GM12878 (cell line): ENCODE measurements around the gene ENPP6. TPM values are rescaled to one million over a fixed set of nuclear protein-coding genes. Genes with fewer than 3 reads are reported as not detected.

ENCODE experiments used
- ATAC-seq: fragments of 200-7000 bp; cut with Tn5 transposase; 3 replicates; pipeline ENCODE4 v1.9.1; 2020; ENCODE audit warnings: mild to moderate bottlenecking, moderate library complexity
- BruUV-seq: library from RNA; stranded (reverse); fragments of 400-500 nt; replicated peaks from 2 replicates; lab custom pipeline; 2021; lab: Mats Ljungman, UMichigan
- CTCF ChIA-PET: fragments of 300-600 bp; sonication (Branson Sonifier 250); formaldehyde crosslinking; extraction: SDS; loops from one replicate; lab custom pipeline; 2021; ENCODE audit warnings: inconsistent platforms; lab: Yijun Ruan, JAX
- POLR2A ChIA-PET: fragments of 350-600 bp; formaldehyde crosslinking; extraction: SDS; loops from one replicate; lab custom pipeline; 2021; ENCODE audit warnings: inconsistent platforms; lab: Charles Lee
- RAD21 ChIA-PET: fragments of 300-600 bp; sonication (Branson Sonifier 250); formaldehyde crosslinking; loops from one replicate; lab custom pipeline; 2023; ENCODE audit warnings: antibody characterized with exemption; ENCODE audit not compliant: unreplicated experiment; lab: Charles Lee
- SMC1A ChIA-PET: fragments of 300-600 bp; sonication (Branson Sonifier 250); formaldehyde crosslinking; loops from one replicate; lab custom pipeline; 2023; ENCODE audit not compliant: unreplicated experiment, uncharacterized antibody; lab: Charles Lee
- DNase-seq: peaks from one replicate; pipeline ENCODE4 v3.0.0-alpha.2; 2011; ENCODE audit warnings: low read depth, low spot score
- FAIRE-seq: peaks from 3 replicates; lab custom pipeline; 2011; peaks lifted over from hg19 to GRCh38; lab: Jason Lieb, UNC
- H2AFZ ChIP-seq: 2 replicates; pipeline ENCODE4 v1.6.0; 2011; ENCODE audit warnings: low read depth, low read length, control low read depth; ENCODE audit not compliant: control insufficient read depth
- H3K27ac ChIP-seq: 2 replicates; pipeline ENCODE4 v1.5.1; 2011; ENCODE audit warnings: control low read depth; ENCODE audit not compliant: control insufficient read depth, insufficient read depth
- H3K27me3 ChIP-seq, 2 experiments: replicated peaks in 1 of 2; 2 replicates each; pipeline versions ENCODE4 v1.6.0 to v1.6.1; 2011; ENCODE audit warnings: low read length in 1 of 2; ENCODE audit not compliant: control insufficient read depth in 2 of 2, insufficient read depth in 2 of 2
- H3K36me3 ChIP-seq, 2 experiments: 2 replicates each; pipeline ENCODE4 v1.5.1; 2011; ENCODE audit warnings: low read length in 1 of 2; ENCODE audit not compliant: control insufficient read depth in 2 of 2, insufficient read depth in 2 of 2
- H3K4me1 ChIP-seq: 2 replicates; pipeline ENCODE4 v1.6.1; 2011; ENCODE audit warnings: mild to moderate bottlenecking, low read length, moderate library complexity, mixed read lengths; ENCODE audit not compliant: control insufficient read depth, insufficient read depth
- H3K4me2 ChIP-seq: 2 replicates; pipeline ENCODE4 v1.6.0; 2011; ENCODE audit warnings: control low read depth; ENCODE audit not compliant: control insufficient read depth, insufficient read depth
- H3K4me3 ChIP-seq: fragments of 200-600 bp; sonication (generic); 2 replicates; pipeline ENCODE4 v1.5.1; 2016
- H3K79me2 ChIP-seq: 2 replicates; pipeline ENCODE4 v1.6.0; 2011; ENCODE audit warnings: low read length; ENCODE audit not compliant: control insufficient read depth, insufficient read depth
- H3K9ac ChIP-seq: 2 replicates; pipeline ENCODE4 v1.8.0; 2011; ENCODE audit warnings: low read length, control low read depth, mixed read lengths; ENCODE audit not compliant: control insufficient read depth, insufficient read depth
- H3K9me3 ChIP-seq: replicated peaks from 3 replicates; pipeline ENCODE4 v1.5.1; 2011; ENCODE audit warnings: mild to moderate bottlenecking, low read length; ENCODE audit not compliant: control insufficient read depth, insufficient read depth
- H4K20me1 ChIP-seq: 2 replicates; pipeline ENCODE4 v1.6.0; 2011; ENCODE audit not compliant: control insufficient read depth, insufficient read depth
- CBFB ChIP-seq: IDR thresholded peaks from 2 replicates; pipeline ENCODE4 v1.6.1; 2016; ENCODE audit warnings: antibody characterized with exemption, low read depth
- CBX5 ChIP-seq: sonication (generic); IDR thresholded peaks from 2 replicates; pipeline ENCODE4 v1.6.1; 2016; ENCODE audit warnings: low read depth, moderate library complexity, mild to moderate bottlenecking, inconsistent platforms
- EGR1 ChIP-seq, 2 experiments: IDR thresholded peaks; 1 replicate in 1 of 2; 2 replicates in 1 of 2; pipeline ENCODE4 v1.6.1; 2011 to 2012; ENCODE audit warnings: low read depth in 2 of 2, low read length in 2 of 2, borderline replicate concordance in 1 of 2, mild to moderate bottlenecking in 1 of 2, moderate library complexity in 1 of 2
- EP300 ChIP-seq, 2 experiments: fragments of 150-350 bp in 1 of 2; IDR thresholded peaks; 2 replicates each; pipeline ENCODE4 v1.6.1; 2011 to 2012; ENCODE audit warnings: low read depth in 2 of 2, low read length in 2 of 2, borderline replicate concordance in 1 of 2, improper control_type of control experiment in 1 of 2, inconsistent platforms in 1 of 2; ENCODE audit not compliant: control insufficient read depth in 1 of 2
- FOXK2 ChIP-seq: fragments of 450-650 bp; IDR thresholded peaks from 2 replicates; pipeline ENCODE4 v1.6.1; 2017; ENCODE audit warnings: mild to moderate bottlenecking, moderate library complexity
- HDGF ChIP-seq: fragments of 450-650 bp; IDR thresholded peaks from 2 replicates; pipeline ENCODE4 v1.6.1; 2016; ENCODE audit warnings: antibody characterized with exemption
- KLF5 ChIP-seq: fragments of 450-650 bp; IDR thresholded peaks from 2 replicates; pipeline ENCODE4 v1.6.1; 2014; ENCODE audit warnings: mild to moderate bottlenecking; ENCODE audit not compliant: partially characterized antibody
- MEF2B ChIP-seq: fragments of 450-650 bp; IDR thresholded peaks from 2 replicates; pipeline ENCODE4 v1.6.1; 2018; ENCODE audit warnings: mild to moderate bottlenecking, moderate library complexity; ENCODE audit not compliant: partially characterized antibody, poor library complexity, severe bottlenecking
- POLR2AphosphoS2 ChIP-seq: IDR thresholded peaks from 2 replicates; pipeline ENCODE4 v1.6.1; 2011; ENCODE audit warnings: low read depth, mild to moderate bottlenecking, low read length, improper control_type of control experiment, moderate library complexity
- RCOR1 ChIP-seq: conservative IDR thresholded peaks from 2 replicates; pipeline ENCODE4 v1.6.1; 2012; ENCODE audit warnings: low read depth, low read length, improper control_type of control experiment
- YBX1 ChIP-seq: fragments of 450-650 bp; IDR thresholded peaks from 2 replicates; pipeline ENCODE4 v1.6.1; 2016; ENCODE audit warnings: antibody characterized with exemption
- YY1 ChIP-seq: IDR thresholded peaks from 2 replicates; pipeline ENCODE4 v1.6.1; 2011; ENCODE audit warnings: low read depth, mild to moderate bottlenecking, low read length
- WGBS: methylation state at CpG from one replicate; pipeline ENCODE4 v1.1.6; 2016; ENCODE audit warnings: low lambda C conversion rate; ENCODE audit not compliant: insufficient replicate concordance, insufficient coverage; ENCODE audit errors: missing lambda C conversion rate; 5-methylcytosine and 5-hydroxymethylcytosine counted together
- in situ Hi-C: fragments of 300-500 bp; cut with MboI; formaldehyde crosslinking; loops from 9 replicates; pipeline ENCODE4 v1.14.3; 2018; ENCODE audit warnings: mixed read lengths
- intact Hi-C: fragments of 100-400 bp; cut with micrococcal nuclease; formaldehyde crosslinking; loops from one replicate; pipeline ENCODE4 v1.14.2; 2022; ENCODE audit not compliant: unreplicated experiment
- polyA plus RNA-seq, 11 experiments: library from polyadenylated mRNA; depleted of rRNA in 4 of 11; unstranded in 6 of 11; stranded (reverse) in 5 of 11; fragments of >200 nt; fragmentation: Nextera tagmentation in 4 of 11; fragmentation: Illumina TruSeq in 1 of 11; extraction: Ambion mirVana in 4 of 11; extraction: Trizol in 1 of 11; gene quantifications; 1 replicate in 1 of 11; 2 replicates in 10 of 11; pipeline versions ENCODE4 v1.2.1 to v1.2.3, GENCODE V29; 2011 to 2016; ENCODE audit warnings: inconsistent platforms in 2 of 11, missing spikeins in 2 of 11, low read depth in 1 of 11
- total RNA-seq, 4 experiments: library from RNA; depleted of rRNA in 3 of 4; stranded (reverse); fragments of >200 nt in 3 of 4; fragmentation: Illumina TruSeq in 1 of 4; extraction: Trizol in 1 of 4; gene quantifications; 2 replicates each; pipeline versions ENCODE4 v1.2.1 to v1.2.3, GENCODE V29; 2013 to 2021
- TF ChIP-seq, protein P1 (sequence below): IDR thresholded peaks from 2 replicates; pipeline ENCODE4 v1.6.1; 2011; ENCODE audit warnings: low read depth, low read length, improper control_type of control experiment, borderline replicate concordance
- TF ChIP-seq, protein P2 (sequence below): fragments of 450-650 bp; IDR thresholded peaks from 2 replicates; pipeline ENCODE4 v1.6.1; 2016; ENCODE audit warnings: mild to moderate bottlenecking
- TF ChIP-seq, protein P3 (sequence below): fragments of 150-350 bp; IDR thresholded peaks from 2 replicates; pipeline ENCODE4 v1.6.1; 2016; ENCODE audit warnings: low read depth, low read length
- TF ChIP-seq, protein P4 (sequence below): IDR thresholded peaks from 2 replicates; pipeline ENCODE4 v1.6.1; 2012; ENCODE audit warnings: low read length, inconsistent platforms

ENPP6 gene
- total and polyA plus RNA-seq, 10 of the 15 experiments (the other 5 are each of a cell fraction or from before 2014, with no cell fraction given) = 0.04 to 1.0 (median 0.44) TPM; not detected in 1

DNA sequence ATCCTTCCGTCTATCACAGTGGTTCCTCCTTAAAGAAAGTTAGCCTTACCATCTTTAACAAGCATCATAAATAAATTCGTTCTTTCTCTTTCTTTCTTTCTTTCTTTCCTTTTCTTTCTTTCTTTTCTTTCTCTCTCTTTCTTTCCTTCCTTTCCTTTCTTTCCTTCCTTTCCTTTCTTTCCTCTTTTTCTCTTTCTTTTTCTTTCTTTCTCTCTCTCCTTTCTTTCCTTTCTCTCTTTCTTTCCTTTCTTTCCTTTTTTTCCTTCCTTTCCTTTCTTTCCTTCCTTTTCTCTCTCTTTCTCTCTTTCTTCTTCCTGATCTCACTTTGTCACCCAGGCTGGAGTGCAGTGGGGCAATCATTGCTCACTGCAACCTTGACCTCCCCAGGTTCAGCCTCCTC, 60.4 kb downstream of the ENPP6 start:
- Histone ChIP-seq H3K9me3 (no peaks in the 10 kb centered on the region), H3K4me2 (no peak overlapping the region), H3K79me2 (no peaks in the 10 kb centered on the region), H3K36me3 (no peaks in the 10 kb centered on the region), H4K20me1 (no peaks in the 10 kb centered on the region), H3K4me3 (no peak overlapping the region), H2AFZ (no peak overlapping the region), H3K27ac (no peak overlapping the region), H3K4me1 (no peaks in the 10 kb centered on the region), H3K27me3 (0 out of 4 replicates have a peak, but pooled peaks cover 0 to 2% of the 10 kb centered on the region in 2 experiments), H3K9ac (no peak overlapping the region)
- no peak for FAIRE-seq
- intact Hi-C loops (no loop called here), in situ Hi-C loops (no loop called here)
- 41% methylated on average over 2 of the region's 2 CpGs for WGBS
- ATAC-seq = no peak
- RAD21 ChIA-PET = no interaction called here
- SMC1A ChIA-PET = no interaction called here
- no peak for DNase-seq
- POLR2A ChIA-PET = no interaction called here
- CTCF ChIA-PET = no interaction called here
- no TSS peak for BruUV-seq
- TF ChIP-seq YY1 = no peak
- TF ChIP-seq CBFB = no peak
- TF ChIP-seq, protein P1, sequence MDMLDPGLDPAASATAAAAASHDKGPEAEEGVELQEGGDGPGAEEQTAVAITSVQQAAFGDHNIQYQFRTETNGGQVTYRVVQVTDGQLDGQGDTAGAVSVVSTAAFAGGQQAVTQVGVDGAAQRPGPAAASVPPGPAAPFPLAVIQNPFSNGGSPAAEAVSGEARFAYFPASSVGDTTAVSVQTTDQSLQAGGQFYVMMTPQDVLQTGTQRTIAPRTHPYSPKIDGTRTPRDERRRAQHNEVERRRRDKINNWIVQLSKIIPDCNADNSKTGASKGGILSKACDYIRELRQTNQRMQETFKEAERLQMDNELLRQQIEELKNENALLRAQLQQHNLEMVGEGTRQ = no peak
- no peak for TF ChIP-seq EP300 (IDR thresholded peaks at IDR 0.05; ENCODE audit: borderline replicate concordance in 1 of 2, control insufficient read depth in 1 of 2, low read depth in 2 of 2, low read length in 2 of 2)
- TF ChIP-seq MEF2B = no peak
- TF ChIP-seq HDGF = no peak
- no peak for TF ChIP-seq POLR2AphosphoS2
- TF ChIP-seq, protein P2, sequence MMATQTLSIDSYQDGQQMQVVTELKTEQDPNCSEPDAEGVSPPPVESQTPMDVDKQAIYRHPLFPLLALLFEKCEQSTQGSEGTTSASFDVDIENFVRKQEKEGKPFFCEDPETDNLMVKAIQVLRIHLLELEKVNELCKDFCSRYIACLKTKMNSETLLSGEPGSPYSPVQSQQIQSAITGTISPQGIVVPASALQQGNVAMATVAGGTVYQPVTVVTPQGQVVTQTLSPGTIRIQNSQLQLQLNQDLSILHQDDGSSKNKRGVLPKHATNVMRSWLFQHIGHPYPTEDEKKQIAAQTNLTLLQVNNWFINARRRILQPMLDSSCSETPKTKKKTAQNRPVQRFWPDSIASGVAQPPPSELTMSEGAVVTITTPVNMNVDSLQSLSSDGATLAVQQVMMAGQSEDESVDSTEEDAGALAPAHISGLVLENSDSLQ = no peak
- TF ChIP-seq EGR1 (IDR thresholded peaks at IDR 0.05; ENCODE audit: borderline replicate concordance in 1 of 2, low read depth in 2 of 2, low read length in 2 of 2) = no peak
- TF ChIP-seq, protein P3, sequence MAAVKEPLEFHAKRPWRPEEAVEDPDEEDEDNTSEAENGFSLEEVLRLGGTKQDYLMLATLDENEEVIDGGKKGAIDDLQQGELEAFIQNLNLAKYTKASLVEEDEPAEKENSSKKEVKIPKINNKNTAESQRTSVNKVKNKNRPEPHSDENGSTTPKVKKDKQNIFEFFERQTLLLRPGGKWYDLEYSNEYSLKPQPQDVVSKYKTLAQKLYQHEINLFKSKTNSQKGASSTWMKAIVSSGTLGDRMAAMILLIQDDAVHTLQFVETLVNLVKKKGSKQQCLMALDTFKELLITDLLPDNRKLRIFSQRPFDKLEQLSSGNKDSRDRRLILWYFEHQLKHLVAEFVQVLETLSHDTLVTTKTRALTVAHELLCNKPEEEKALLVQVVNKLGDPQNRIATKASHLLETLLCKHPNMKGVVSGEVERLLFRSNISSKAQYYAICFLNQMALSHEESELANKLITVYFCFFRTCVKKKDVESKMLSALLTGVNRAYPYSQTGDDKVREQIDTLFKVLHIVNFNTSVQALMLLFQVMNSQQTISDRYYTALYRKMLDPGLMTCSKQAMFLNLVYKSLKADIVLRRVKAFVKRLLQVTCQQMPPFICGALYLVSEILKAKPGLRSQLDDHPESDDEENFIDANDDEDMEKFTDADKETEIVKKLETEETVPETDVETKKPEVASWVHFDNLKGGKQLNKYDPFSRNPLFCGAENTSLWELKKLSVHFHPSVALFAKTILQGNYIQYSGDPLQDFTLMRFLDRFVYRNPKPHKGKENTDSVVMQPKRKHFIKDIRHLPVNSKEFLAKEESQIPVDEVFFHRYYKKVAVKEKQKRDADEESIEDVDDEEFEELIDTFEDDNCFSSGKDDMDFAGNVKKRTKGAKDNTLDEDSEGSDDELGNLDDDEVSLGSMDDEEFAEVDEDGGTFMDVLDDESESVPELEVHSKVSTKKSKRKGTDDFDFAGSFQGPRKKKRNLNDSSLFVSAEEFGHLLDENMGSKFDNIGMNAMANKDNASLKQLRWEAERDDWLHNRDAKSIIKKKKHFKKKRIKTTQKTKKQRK = no peak
- no peak for TF ChIP-seq YBX1
- no peak for TF ChIP-seq FOXK2
- TF ChIP-seq, protein P4, sequence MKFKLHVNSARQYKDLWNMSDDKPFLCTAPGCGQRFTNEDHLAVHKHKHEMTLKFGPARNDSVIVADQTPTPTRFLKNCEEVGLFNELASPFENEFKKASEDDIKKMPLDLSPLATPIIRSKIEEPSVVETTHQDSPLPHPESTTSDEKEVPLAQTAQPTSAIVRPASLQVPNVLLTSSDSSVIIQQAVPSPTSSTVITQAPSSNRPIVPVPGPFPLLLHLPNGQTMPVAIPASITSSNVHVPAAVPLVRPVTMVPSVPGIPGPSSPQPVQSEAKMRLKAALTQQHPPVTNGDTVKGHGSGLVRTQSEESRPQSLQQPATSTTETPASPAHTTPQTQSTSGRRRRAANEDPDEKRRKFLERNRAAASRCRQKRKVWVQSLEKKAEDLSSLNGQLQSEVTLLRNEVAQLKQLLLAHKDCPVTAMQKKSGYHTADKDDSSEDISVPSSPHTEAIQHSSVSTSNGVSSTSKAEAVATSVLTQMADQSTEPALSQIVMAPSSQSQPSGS = no peak
- no peak for TF ChIP-seq RCOR1
- TF ChIP-seq KLF5 = no peak
- TF ChIP-seq CBX5 = no peak
